HG02943 (cell line): ENCODE data around the gene RAD51B.

Source experiments
- ATAC-seq: cut with Tn5 transposase; IDR thresholded peaks from one replicate; pipeline ENCODE4 v1.9.1; 2021; ENCODE audit warnings: mild to moderate bottlenecking, low read depth, moderate library complexity; ENCODE audit not compliant: unreplicated experiment

The RAD51B gene

DNA sequence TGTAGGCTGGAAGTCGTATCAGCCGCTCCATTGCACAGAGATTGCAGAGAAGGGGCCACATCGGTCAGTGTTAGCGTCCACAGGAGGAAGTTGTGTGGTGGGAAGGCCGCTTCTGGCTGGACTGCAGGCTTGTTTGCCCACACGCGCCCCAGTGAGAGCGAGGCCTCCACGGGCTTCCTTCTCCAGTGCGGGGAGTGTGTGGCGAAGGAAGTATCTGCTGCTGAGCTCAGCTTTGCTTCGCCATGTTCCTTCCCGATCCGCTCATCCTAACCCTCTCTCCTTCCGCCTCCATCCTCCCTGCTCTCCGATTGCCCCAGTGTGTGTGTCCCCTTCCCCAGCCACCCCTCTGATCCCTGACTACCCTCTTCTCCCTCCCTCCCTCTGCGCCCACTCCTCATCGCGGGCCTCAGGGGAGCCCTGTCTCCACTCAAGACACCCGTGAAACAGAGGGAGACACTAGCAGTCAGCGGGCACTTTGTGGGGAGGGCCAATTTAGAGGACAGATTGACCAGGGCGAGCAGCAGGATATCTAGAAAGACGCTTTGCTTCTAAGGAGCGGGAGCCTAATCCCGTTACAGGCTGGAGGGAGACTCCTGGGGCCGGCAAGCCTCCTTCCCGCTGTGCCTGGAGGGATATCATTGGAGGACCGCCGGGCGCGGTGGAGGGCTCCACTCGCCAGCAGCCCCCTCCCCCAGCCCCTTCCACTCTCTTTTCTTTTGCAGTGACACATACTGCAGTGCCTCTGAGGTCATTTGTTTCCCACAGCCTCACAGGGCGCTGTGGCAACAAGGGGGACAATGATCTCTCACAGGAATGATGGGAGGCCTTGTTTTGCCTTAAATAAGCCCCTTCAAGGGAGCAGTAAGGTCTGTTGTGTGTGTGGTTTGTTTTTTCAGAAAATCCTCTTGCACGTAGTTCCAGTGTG, 544.5 kb downstream of the RAD51B start:
- ATAC-seq, result no peak

DNA sequence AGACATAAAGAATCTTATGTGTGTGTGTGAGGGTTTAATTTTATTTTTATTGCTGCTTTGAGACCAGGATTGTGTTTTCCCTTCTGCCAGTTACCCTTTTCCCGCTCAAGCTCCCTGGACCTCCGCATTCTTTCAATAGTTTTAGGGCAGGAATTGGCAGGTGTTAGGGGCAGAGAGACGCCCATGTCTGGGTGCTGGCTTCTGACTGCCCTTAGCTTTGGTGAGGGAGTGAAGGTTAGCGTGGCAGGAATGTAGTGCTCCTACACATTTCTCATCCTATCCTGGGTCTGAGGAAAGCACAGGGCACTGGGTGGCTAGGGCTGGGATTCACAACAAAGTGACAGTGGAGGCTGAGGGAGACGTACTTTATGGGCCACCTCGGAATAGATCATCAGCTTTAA, 545.2 kb downstream of the RAD51B start:
- no peak for ATAC-seq

DNA sequence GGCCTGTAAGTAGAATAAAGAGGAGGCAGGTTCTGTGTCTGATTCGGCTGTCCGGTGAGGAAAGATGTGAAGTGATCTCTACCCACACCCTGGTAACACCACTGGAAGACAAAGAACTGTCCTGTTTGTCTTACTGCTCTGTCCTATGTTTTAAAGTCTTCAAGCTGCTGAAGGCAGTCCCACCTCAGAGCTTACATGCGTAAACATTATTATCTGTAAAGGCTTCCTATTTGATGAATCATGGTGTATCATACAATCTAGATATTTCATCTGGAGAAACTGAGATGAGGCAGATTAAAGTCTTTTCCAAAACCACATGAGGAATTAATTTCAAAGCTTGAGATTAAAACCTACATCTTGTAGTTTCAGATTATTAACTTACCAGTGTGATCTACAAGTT, 545.6 kb downstream of the RAD51B start:
- no peak for ATAC-seq

DNA sequence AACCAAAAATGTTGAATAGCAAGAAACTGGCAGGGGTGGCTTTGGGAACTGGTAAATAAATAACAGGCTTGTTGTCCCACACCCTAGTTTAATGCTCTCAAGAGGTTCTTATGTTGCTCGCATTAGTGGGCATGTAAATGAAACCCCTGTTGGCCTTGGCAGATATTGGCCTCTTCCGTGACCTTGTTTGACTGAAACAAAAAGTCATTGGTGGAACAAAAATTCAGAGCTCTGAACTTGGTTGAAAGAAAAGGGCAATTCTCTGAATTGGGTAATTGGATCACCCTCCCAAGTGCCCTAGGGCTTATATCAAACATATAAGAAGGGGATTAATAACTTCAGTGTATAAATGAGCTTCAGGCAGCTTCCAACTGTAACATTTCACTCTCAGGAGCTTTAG, 547.1 kb downstream of the RAD51B start:
- no peak for ATAC-seq

DNA sequence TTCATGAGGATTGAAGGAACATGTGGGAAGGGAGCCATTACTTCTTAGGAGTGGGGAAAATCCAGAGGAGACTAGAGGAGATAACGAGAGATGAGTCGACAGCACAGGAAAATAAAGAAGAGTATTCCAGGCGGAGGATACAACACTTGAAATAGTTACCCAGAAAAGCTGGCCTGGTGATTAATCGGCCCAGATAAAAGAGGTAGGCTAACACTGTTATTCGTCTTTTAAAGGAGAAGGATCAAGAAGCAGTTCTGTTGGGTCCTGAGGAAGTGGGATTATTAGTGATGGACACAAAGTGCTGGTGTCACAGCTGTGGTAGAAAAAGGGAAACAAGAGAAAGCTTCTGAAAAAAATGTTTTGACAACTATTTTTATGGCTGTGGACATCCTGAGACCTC, 548.0 kb downstream of the RAD51B start:
- no peak for ATAC-seq

DNA sequence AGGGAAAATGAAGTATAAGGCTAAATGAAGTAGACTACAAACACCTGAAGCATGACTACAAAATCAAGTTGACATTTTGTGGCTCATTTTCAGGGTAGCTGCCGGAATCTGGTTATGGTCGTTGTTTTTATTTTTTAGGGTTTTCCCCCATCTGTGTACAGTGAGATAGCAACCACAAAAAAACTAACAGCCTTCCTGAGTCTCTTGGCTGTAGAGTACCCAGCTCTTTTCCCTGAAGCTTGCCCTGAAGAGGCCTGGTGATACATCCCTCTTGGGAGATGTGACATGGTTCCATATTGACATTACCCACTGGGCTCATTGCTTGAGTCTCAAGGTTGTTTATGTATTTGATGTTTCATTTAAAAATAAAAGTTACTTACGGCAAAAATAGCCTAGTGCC, 549.3 kb downstream of the RAD51B start:
- ATAC-seq, result no peak

DNA sequence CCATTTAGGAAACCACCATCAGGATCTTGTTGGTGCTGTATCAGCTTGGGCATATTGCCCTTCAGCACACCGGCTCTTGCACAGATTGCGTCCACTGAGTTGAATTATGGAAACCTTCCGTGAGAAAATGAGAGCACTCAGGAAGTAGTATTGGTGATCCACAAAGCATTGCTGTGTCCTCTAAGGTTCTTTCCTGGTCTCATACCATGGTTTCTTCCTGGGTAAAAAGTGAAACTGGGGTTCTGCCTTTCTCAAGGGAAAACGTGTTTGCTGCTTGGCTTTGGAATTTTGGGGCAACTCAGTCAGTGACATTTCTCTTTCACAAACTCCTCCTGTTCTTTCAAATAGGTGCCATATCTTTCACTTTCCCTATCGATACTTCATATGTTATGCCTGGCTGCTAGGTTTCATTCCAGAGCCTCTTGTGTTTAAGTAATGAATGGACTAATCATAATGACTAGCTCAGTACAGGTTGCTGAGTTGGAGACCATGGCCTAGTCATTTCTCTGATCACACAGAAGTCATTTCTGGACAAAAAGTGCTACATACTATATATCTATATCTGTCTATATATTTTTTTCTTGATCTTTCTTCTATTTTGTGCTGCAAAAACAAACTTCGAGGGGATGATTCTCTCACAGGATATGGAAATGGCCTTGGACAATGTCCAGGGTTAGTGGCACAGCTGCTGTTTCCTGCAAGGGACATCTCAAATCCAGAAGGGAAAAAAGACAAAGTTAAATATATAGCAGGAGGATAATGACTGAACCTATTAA, 549.9 kb downstream of the RAD51B start:
- no peak for ATAC-seq

DNA sequence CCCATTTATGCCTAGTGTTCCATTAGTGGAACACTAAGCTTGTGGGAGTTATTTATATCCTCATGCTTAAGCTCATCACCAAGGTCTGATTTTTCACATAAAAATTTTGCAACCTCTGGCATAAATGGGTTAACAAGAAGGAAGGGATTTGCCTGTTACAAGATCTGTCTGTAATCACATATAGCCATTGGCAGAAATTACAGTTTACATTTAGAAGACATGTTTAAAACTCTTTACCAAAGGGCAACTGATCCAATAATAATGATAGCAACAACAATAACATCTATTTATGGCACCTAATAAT, 550.4 kb downstream of the RAD51B start:
- ATAC-seq, result no peak

DNA sequence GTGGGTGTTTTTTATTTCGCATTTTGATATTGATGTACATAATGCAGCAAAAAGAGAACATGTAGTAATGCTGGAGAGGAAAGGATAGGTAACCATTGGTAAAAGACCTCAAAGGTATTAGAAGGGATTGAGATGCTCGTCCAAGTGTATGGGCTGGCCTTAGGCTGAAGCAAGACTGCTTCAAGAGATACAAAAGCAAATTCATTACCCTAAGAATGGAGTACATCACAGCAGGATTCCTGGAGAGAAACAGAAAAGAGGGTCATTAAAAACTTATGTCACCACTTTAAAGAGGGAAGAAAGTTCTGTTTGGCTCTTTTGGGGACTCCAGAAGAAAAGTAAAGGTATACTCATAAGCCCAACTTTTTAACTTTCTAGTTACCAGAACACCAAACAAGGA, 552.8 kb downstream of the RAD51B start:
- ATAC-seq, result no peak

DNA sequence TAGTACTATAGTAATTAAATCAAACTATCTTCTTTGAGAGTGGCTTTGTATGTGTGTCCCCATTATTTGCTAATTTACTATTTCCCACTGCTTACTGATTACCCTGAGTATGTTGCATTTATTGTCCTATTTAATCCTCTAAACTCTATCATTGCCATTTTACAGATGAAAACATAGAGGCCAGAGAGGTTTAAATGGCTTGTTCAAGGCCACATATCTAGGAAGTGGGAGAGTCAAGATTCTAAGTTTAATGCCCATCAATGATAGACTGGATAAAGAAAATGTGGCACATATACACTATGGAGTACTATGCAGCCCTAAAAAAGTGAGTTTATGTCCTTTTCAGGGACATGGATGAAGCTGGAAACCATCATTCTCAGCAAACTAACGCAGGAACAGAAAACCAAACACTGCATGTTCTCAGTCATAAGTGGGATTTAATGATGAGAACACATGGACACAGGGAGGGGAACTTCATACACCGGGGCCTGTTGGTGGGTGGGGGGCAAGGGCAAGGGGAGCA, 553.6 kb downstream of the RAD51B start:
- no peak for ATAC-seq

DNA sequence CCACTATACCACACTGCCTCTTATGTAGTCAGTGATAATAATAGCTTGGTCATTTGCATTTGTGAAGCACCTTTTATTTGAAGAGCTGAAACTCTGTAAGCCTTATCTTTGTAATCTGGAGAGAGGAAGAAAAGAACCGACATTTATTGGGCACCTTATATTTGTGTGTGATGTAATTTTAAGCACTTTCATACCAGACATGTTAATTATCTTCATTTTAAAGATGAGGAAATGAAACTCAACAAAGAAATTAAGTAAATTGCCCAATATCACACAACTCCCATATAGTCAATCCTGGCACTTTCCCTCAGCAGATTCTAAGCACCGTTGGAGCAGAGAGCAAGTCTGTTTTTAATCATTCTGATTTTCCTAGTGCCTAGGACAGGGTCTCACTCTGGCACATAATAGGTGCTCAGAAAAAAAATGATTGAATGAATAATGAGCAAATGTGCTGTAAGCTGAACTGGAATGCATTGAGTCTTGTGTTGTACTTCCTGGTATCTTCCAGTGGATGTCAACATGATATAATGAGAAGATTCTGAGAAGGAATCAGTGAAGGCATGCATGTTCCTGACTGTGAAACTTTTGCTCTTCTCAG, 554.4 kb downstream of the RAD51B start:
- no peak for ATAC-seq

DNA sequence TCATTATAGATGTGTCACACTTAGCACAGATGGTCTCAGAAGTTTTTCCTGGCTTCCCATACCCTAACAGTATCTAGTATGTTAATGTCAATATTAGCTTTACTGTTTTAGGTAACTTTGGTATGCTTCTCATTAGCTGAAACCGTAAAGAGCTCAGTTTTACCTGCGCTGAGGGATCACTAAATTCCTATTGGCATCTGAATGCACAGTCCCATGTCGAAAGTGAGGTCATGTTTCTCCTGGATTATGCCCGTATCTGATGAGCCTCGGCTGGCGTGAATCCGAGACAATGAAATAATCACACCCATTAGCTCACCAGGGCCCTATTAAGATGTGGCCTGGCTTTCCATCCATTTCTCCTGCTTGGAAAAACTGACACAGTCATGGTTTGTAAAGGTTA, 555.1 kb downstream of the RAD51B start:
- ATAC-seq, result no peak

DNA sequence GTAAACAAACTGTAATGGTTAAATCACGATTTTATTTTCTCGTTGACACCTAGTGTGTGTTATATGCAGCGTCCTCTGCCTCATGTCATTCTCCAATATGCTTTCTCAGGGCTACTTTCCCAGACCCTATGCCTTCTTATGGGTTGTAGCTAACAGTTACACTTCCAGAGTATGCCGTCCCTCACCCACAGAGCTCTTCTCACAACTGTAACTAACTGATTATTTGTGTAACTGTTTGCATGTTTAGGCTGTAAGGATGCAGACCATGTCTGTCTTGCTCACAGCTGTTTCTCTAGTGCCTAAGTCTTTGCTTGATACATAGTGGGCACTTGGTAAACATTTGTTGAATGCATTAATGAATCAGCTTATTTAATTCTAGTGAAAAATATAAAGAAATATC, 555.8 kb downstream of the RAD51B start:
- no peak for ATAC-seq

DNA sequence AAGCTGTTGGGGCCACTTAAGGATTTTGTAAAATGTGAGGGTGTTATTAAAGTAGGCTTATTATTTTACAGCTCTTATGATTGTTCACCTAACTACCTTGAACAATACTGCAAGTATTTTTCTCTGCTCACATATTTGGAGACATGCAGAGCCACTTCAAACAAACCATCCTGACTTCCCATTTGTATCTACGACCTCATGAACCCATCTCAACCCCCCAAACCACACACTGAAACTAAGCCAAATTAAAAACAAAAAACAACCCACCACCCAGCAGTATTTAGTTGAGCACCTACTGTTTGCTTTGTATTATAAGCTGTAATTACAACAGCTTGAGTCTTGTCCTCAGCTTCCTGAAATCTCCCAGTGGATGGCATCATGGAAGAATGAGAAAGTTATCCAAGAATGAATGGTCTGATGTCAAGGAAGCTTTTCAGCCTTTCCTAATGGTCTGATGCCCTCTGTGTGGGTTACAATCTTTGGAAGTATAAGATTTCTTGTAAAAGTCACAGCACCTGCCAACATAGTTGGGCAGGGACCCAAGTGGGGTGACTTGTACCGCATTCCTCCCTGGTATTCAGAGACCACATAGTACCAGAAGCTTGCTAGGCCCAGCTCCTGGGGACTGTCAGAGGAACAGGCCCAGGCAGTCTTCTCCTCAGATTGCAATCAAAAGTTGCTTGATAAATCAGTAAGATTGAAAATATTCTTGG, 556.6 kb downstream of the RAD51B start:
- ATAC-seq, result no peak

DNA sequence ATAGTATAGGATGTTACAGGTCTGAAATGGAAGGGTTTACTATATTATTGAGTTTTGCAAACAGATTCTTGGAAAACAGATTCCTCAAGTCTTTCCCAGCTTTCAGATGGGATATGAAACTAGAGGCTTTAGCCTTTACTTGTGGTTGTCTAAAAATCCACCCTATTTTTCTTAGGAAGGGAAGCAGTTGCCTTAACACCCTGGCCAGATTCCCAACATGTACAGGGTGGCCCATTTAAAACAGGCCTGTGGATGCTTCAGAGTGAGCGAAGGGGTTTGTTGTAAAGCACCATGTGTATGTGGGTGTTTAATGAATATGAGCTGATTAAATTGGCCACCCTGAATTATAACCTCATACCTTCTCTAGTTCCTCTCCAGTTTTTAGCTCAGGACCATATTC, 557.4 kb downstream of the RAD51B start:
- no peak for ATAC-seq

DNA sequence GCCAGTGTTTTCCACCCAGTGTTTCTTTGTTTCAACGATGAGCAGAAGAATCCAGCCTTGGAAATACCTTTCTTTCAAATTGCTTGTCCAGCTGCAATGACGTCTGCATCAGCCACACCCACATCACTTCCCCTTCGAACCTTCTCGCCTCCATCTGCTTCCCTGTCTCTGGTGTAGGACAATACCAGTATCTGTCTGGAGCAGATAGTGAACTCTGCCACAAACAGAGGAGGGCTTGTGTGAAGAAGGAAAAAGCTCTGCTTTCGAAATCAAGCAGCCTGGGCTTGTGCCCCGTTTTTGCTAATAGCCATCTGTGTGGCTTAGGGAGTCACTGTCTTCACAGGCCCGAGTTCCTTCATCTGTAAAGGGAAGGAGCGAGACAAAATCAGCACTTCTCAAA, 557.9 kb downstream of the RAD51B start:
- no peak for ATAC-seq

DNA sequence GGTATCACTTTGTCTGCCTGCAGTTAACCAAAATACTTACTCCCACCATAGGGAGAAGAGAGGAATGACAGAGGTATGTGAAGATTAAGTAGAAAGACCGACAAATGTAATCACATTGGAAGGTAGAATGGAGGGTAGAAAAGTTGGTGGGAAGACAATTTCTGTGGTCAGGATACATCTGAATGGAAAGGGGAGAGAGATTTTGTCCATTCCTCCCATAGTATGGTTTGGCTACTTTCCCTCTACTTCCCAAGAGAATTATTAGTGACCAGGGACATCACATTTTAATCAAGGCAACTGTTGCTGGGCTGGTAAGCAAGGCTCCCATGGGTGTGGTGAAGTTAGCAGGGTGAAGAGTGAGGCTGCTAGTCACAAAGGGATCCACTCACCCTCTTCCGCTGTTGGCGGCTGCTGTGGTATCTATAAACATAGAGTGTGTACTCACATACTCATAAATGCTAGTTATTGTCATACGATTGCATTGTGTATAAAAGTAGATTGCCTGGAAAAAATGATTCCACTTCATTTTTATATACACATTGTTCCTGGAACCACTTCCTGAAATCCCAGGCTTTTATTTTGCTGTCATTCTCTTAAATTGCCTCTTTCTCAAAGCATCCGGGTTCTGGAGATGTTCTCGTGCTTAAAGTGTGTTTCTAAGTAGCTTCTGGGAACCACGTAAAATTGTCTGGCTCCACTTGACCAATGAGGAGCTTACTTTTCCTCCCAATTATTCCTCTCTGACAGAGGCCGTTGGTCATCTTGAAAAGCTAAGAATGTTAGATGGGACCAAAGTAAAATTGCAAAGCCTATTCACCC, 560.1 kb downstream of the RAD51B start:
- no peak for ATAC-seq

DNA sequence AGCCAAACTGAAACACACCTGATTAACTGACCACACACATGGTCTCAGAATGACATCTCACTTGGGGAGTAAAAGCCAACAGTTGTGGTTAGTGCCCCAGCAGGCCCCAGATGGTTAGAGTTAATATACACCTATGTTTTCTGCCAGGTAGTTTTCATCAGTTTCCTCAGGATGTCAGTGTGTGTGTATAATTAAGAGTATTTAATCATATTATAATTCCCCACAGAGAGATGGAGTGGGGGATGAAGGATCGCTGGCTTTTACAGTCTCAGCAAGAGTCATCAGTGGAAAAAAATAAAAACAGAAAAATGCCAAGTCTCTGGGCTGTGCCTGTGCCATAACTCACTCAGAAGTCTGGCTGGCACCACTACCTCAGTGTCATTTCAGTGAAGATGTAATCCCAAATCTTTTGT, 560.8 kb downstream of the RAD51B start:
- peak; percentile 77 for ATAC-seq

DNA sequence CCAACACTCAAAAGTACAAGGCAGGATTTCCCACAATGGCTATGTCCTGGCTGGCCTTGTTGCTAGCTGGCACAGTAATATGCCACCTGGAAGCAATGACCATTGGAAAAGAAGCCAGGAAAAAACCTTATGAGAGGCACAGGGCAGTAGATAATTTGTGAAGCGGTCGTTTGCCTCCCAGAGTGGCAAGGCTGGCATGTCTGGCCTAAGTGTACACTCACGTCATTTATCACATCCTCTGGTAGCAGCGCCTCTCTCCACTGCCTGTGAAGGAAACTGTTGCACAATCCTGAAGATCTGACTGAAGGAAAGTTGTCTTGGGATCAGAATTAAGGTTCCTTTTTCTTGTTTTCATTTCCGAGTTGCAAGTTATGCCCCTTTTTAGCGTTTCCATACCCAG, 564.8 kb downstream of the RAD51B start:
- no peak for ATAC-seq

DNA sequence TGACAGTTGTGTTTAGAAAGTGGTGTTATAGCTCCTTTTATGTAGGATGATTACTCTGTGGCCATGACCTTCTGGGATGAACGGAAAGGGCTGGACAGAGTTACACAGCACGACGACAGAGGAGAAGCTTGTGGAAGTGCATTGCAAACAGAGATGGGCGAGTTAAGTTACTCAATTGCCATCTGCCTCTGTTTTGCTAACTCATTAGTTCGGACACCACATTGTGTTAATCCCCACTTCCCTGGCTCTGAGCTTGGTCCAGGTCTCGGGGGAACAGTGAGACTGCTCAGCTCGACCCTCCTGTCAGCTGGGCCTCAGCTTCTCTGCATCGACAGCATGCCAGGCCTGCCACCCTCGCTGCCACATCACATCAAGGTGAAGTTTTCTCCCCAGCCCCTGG, 565.3 kb downstream of the RAD51B start:
- ATAC-seq, result no peak
